Common myeloid progenitor, CD34-positive (primary cell): ENCODE measurements around the gene CDR2L.

Source experiments
- CTCF ChIA-PET: fragments of 350-600 bp; sonication (Branson Sonifier 250); formaldehyde crosslinking; loops from one replicate; lab custom pipeline; 2021; ENCODE audit warnings: antibody characterized with exemption; lab: Charles Lee
- POLR2A ChIA-PET: fragments of 350-600 bp; sonication (Branson Sonifier 250); formaldehyde crosslinking; loops from one replicate; lab custom pipeline; 2021; ENCODE audit warnings: antibody characterized with exemption; lab: Charles Lee
- DNase-seq, 3 donors: peaks; one replicate each; pipeline versions ENCODE4 v3.0.0 to v3.0.0-alpha.2; 2013
- H3K27ac ChIP-seq, 2 experiments: 1 replicate in 1 of 2; 2 replicates in 1 of 2; pipeline ENCODE4 v1.7.0; 2013; ENCODE audit warnings: inconsistent platforms in 2 of 2, low read length in 2 of 2, mild to moderate bottlenecking in 2 of 2, low read depth in 1 of 2, moderate library complexity in 1 of 2; ENCODE audit not compliant: severe bottlenecking in 2 of 2, insufficient read depth in 1 of 2, poor library complexity in 1 of 2
- H3K27me3 ChIP-seq, 5 experiments: replicated peaks in 2 of 5; 1 replicate in 3 of 5; 2 replicates in 2 of 5; pipeline versions ENCODE4 v1.6.1 to v1.7.0; 2013; ENCODE audit warnings: low read length in 4 of 5, mild to moderate bottlenecking in 2 of 5, moderate library complexity in 2 of 5, inconsistent platforms in 1 of 5; ENCODE audit not compliant: insufficient read depth in 5 of 5, control insufficient read depth in 4 of 5
- H3K36me3 ChIP-seq, 4 experiments: 1 replicate in 2 of 4; 2 replicates in 2 of 4; pipeline versions ENCODE4 v1.6.1 to v1.7.0; 2013; ENCODE audit warnings: low read length in 3 of 4, control low read depth in 1 of 4, mild to moderate bottlenecking in 1 of 4; ENCODE audit not compliant: control insufficient read depth in 4 of 4, insufficient read depth in 4 of 4
- H3K4me1 ChIP-seq, 4 experiments: 1 replicate in 3 of 4; 2 replicates in 1 of 4; pipeline versions ENCODE4 v1.6.1 to v1.7.1; 2013; ENCODE audit warnings: low read length in 3 of 4, mild to moderate bottlenecking in 3 of 4, control low read depth in 1 of 4, inconsistent platforms in 1 of 4, moderate library complexity in 1 of 4; ENCODE audit not compliant: control insufficient read depth in 4 of 4, insufficient read depth in 4 of 4; ENCODE audit errors: control extremely low read depth in 1 of 4
- H3K4me3 ChIP-seq, 7 experiments: 1 replicate in 4 of 7; 2 replicates in 3 of 7; pipeline versions ENCODE4 v1.5.1 to v1.7.0; 2013; ENCODE audit warnings: mild to moderate bottlenecking in 7 of 7, low read length in 6 of 7, moderate library complexity in 6 of 7, inconsistent platforms in 2 of 7, low read depth in 2 of 7, control low read depth in 1 of 7; ENCODE audit not compliant: insufficient read depth in 4 of 7, control insufficient read depth in 1 of 7; ENCODE audit errors: extremely low read depth in 1 of 7
- H3K9me3 ChIP-seq, 5 experiments: 1 replicate in 4 of 5; 2 replicates in 1 of 5; pipeline versions ENCODE4 v1.6.1 to v1.7.1; 2013; ENCODE audit warnings: low read length in 4 of 5, mild to moderate bottlenecking in 2 of 5, inconsistent platforms in 1 of 5, low read depth in 1 of 5, moderate library complexity in 1 of 5; ENCODE audit not compliant: control insufficient read depth in 4 of 5, insufficient read depth in 2 of 5; ENCODE audit errors: control extremely low read depth in 1 of 5
- WGBS: methylation state at CpG from one replicate; pipeline ENCODE4 v1.1.5; 2013; ENCODE audit not compliant: insufficient coverage; 5-methylcytosine and 5-hydroxymethylcytosine counted together

The CDR2L gene

DNA sequence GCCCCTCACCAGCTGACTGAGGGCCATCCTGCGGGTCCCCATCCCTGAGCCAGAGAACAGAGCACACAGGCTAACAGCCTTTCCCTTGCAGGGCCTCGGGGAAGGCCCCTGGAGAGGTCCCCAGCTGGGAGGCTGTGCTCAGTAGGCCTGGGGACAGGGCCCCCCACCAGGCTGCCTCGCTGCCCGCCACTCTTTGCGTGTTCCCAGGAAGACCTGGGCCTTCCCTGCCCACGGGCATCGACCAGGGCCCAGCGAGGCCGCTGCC lies 15.7 kb upstream of the CDR2L start:
- no peaks in the 10 kb centered on the region for H3K9me3 ChIP-seq
- peak overlapping the region in 3 of 7 experiments; percentile 63 to 78 (median 65) for H3K4me3 ChIP-seq
- ChIA-PET POLR2A (interaction anchor here (0.9 to 1.0 kb wide), 3 partner anchors 10 to 16 kb away, joined by 3 read pairs; partner anchors contain the start of gene CDR2L), CTCF (interaction anchor here (1.1 to 6.6 kb wide), 5 partner anchors 10 to 63 kb away, joined by 3 to 49 read pairs (median 4); partner anchors contain the start of genes CDR2L and MRPL58)
- peaks cover 0 to 49% (median 17%) of the 10 kb centered on the region in 5 experiments for H3K27me3 ChIP-seq
- H3K27ac ChIP-seq, result no peak overlapping the region
- no peak for DNase-seq
- H3K36me3 ChIP-seq, result no peaks in the 10 kb centered on the region
- peaks cover 0 to 14% (median 8%) of the 10 kb centered on the region in 4 experiments for H3K4me1 ChIP-seq
- 28% methylated on average over 9 of the region's 9 CpGs for WGBS

DNA sequence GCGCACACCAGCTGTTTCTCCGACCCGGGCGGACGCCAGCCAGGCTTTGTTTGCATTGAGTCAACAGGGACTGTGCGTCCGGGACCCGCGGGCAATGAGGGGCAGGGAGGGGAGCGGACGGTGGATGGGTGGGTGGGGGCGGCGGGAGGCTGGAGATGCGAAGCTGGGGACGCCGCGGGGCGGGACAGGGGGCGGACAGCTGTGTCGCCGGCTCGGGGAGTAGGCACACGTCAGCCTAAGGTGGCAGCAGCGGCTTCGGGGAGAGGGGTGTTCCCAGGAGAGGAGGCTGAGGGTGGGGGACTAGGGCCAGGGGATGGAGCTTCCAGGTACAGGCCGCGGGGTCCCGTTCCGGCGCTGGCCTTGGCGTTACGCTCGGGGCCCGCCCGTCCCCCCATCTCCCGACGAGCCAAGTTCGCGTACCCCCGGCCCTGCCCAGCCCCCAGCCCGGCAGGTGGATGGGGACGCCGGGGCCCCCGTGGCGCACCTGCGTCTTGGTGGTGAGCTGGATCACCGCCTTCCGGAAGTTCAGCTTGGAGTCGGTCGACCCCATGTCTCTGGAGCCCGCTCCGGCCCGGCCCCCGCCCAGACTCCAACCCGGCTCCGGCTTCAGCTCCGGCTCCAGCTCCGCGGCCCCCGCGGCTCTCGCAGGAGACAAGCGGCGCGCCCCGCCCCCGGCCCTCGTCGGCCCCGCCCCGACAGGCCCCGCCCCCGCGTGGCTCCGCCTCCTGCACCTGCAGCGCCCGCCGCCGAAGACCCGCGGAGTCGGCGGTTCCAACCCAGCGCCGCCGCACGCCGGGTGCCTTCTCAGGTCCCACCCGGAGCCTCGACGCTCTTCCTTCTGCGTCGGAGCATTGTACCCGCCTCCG lies 15.1 kb upstream of the CDR2L start, which contains the start of gene HID1:
TSS of gene HID1 (minus strand) at position 653 of the 866 bp plus-strand sequence. CDS start at position 550, 103 bp downstream.
- H3K9me3 ChIP-seq, result no peaks in the 10 kb centered on the region
- H3K36me3 ChIP-seq, result no peaks in the 10 kb centered on the region
- POLR2A ChIA-PET, result interaction anchor here (0.6 to 1.0 kb wide), 3 partner anchors 11 to 22 kb away, joined by 3 to 4 read pairs (median 3); partner anchors contain the start of gene CDR2L
- H3K27ac ChIP-seq, result no peak within 1 kb of the TSS
- H3K4me3 ChIP-seq, result peak within 1 kb of the TSS; percentile 26 to 78 (median 44)
- peaks cover 0 to 14% (median 8%) of the 10 kb centered on the region in 4 experiments for H3K4me1 ChIP-seq
- peaks cover 0 to 49% (median 17%) of the 10 kb centered on the region in 5 experiments for H3K27me3 ChIP-seq
- CTCF ChIA-PET, result interaction anchor here (1.1 to 6.6 kb wide), 5 partner anchors 11 to 63 kb away, joined by 3 to 49 read pairs (median 4); partner anchors contain the start of gene MRPL58
- peak; percentile 47 to 75 (median 70) for DNase-seq
- 1% methylated on average over 69 of the region's 95 CpGs for WGBS

GRCh38 chr17:74972973-74973328 lies 14.5 kb upstream of the CDR2L start:
- Histone ChIP-seq H3K27me3 (peaks cover 0 to 49% (median 19%) of the 10 kb centered on the region in 5 experiments), H3K36me3 (no peaks in the 10 kb centered on the region), H3K4me3 (peak overlapping the region in 4 of 7 experiments; percentile 26 to 78 (median 58)), H3K4me1 (peaks cover 0 to 14% (median 8%) of the 10 kb centered on the region in 4 experiments), H3K9me3 (no peaks in the 10 kb centered on the region), H3K27ac (no peak overlapping the region)
- POLR2A ChIA-PET, result interaction anchor here (0.6 to 1.0 kb wide), 2 partner anchors 10 to 22 kb away, joined by 3 to 4 read pairs; no protein-coding TSS in a partner anchor
- WGBS, result 9% methylated on average over 12 of the region's 17 CpGs
- DNase-seq, result no peak
- CTCF ChIA-PET, result interaction anchor here (1.2 to 6.6 kb wide), 6 partner anchors 11 to 133 kb away, joined by 3 to 49 read pairs (median 5); partner anchors contain the start of genes KCTD2 and MRPL58

DNA sequence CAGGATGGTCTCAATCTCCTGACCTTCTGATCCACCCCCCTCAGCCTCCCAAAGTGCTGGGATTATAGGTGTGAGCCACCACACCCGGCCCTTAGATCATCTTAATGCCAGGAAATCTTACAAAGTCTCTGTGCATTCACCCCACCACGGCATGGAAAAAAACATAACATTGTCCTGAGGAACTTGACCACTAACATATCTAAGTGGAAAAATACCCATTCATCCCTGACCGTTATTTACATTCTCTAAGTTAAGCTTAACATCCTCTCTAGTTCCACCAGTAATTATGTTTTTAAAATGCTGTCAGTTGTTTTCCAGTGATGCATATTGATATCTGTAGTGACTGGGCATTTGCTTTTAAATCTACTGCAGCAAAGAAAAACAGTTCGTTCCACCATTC lies 11.5 kb upstream of the CDR2L start:
- Histone ChIP-seq H3K4me1 (peaks cover 0 to 14% (median 8%) of the 10 kb centered on the region in 4 experiments), H3K27me3 (peaks cover 0 to 43% (median 21%) of the 10 kb centered on the region in 5 experiments), H3K27ac (no peak overlapping the region), H3K4me3 (no peak overlapping the region), H3K9me3 (no peaks in the 10 kb centered on the region), H3K36me3 (no peaks in the 10 kb centered on the region)
- ChIA-PET POLR2A (no interaction called here), CTCF (interaction anchor here (2.0 to 2.5 kb wide), 3 partner anchors 12 to 36 kb away, joined by 4 to 7 read pairs (median 6); partner anchors contain the start of genes CDR2L and MRPL58)
- DNase-seq, result no peak
- WGBS, result 91% methylated on average over 3 of the region's 4 CpGs

DNA sequence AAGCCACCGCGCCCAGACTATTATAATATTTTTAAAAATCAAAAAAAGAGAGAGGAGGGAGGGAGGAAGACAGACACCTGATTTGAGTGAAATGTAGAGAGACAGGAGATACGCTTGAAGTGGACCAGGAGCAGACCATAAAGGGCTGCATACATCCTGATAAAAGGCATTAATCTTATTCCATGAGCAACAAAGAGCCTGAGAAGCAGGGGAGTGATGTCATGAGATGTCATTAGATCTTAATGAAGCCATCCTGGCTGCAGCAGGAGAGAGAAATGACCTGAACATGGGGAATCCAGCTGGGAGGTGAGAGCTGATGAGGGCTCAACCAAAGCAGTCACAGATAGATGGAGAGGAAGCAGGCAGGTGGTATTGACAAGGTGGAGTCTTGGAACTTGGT lies 9.6 kb upstream of the CDR2L start:
- POLR2A ChIA-PET, result interaction anchor here (0.7 kb wide), 1 partner anchor 84 kb away, joined by 5 read pairs; no protein-coding TSS in a partner anchor
- H3K27ac ChIP-seq, result no peak overlapping the region
- H3K9me3 ChIP-seq, result no peaks in the 10 kb centered on the region
- CTCF ChIA-PET, result interaction anchor here (0.6 to 2.5 kb wide), 3 partner anchors 10 to 53 kb away, joined by 3 to 7 read pairs (median 6); partner anchors contain the start of genes CDR2L and MRPL58
- peaks cover 3 to 19% (median 15%) of the 10 kb centered on the region in 4 experiments for H3K4me1 ChIP-seq
- H3K4me3 ChIP-seq, result no peak overlapping the region
- peaks cover 0 to 37% (median 30%) of the 10 kb centered on the region in 5 experiments for H3K27me3 ChIP-seq
- no peak for DNase-seq
- WGBS, result 100% methylated on average over 1 of the region's 3 CpGs
- H3K36me3 ChIP-seq, result no peaks in the 10 kb centered on the region

DNA sequence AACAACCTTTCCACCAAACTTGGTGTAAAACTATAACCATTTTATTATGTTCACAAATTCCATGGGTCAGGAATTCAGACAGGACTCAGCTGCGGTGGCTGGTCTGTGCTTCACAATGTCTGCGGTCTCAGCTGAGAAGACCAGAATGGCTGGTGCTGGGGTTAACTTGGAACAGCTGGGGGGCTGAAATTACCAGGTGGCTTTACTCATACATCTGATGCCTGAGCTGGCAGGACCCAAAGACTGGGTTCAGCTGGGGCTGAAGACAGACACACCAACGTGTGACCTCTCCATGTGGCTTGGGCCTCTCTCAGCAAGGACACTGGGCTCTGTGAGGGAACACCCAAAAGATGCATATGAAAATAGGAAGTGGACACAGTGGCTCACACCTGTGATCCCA lies 9.2 kb upstream of the CDR2L start:
- H3K27ac ChIP-seq, result no peak overlapping the region
- ChIA-PET POLR2A (interaction anchor here (0.7 kb wide), 1 partner anchor 47 kb away, joined by 3 read pairs; no protein-coding TSS in a partner anchor), CTCF (interaction anchor here (1.1 to 2.5 kb wide), 2 partner anchors 9 to 34 kb away, joined by 5 to 7 read pairs; partner anchors contain the start of gene MRPL58)
- H3K27me3 ChIP-seq, result peaks cover 0 to 32% (median 25%) of the 10 kb centered on the region in 5 experiments
- no peak overlapping the region for H3K4me3 ChIP-seq
- H3K36me3 ChIP-seq, result no peaks in the 10 kb centered on the region
- no peak for DNase-seq
- 88% methylated on average over 3 of the region's 3 CpGs for WGBS
- peaks cover 3 to 15% (median 14%) of the 10 kb centered on the region in 4 experiments for H3K4me1 ChIP-seq
- no peaks in the 10 kb centered on the region for H3K9me3 ChIP-seq
